AG08396 (cell line): ENCODE results near the gene NMNAT2.
"Not testable (repeated sequence)": the region's sequence is repeated elsewhere in the genome, so short reads cannot be mapped to it uniquely, and the experiment has no call there.

Experiments
- DNase-seq: peaks from one replicate; pipeline ENCODE4 v3.0.0; 2012; ENCODE audit warnings: low spot score, mixed read lengths

The NMNAT2 gene

DNA sequence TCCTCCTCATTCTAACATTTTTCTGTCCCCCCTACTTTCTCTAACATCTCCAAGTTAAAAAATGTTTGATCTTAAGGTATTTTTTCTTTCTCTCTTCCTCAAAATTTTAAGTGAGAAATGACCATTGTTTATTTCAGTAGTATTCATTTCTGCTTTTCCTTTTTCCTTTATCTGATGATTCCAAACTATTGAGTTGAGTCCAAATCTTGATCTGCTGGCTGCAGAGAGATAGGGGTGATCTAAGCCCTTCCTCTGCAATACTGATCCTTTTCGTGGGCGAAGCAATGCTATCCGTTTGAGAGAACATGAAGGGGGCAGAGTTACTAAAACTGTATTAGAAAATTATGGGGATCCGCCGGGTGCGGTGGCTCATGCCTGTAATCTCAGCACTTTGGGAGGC is 516 bp upstream of the NMNAT2 start:
- no peak for DNase-seq

DNA sequence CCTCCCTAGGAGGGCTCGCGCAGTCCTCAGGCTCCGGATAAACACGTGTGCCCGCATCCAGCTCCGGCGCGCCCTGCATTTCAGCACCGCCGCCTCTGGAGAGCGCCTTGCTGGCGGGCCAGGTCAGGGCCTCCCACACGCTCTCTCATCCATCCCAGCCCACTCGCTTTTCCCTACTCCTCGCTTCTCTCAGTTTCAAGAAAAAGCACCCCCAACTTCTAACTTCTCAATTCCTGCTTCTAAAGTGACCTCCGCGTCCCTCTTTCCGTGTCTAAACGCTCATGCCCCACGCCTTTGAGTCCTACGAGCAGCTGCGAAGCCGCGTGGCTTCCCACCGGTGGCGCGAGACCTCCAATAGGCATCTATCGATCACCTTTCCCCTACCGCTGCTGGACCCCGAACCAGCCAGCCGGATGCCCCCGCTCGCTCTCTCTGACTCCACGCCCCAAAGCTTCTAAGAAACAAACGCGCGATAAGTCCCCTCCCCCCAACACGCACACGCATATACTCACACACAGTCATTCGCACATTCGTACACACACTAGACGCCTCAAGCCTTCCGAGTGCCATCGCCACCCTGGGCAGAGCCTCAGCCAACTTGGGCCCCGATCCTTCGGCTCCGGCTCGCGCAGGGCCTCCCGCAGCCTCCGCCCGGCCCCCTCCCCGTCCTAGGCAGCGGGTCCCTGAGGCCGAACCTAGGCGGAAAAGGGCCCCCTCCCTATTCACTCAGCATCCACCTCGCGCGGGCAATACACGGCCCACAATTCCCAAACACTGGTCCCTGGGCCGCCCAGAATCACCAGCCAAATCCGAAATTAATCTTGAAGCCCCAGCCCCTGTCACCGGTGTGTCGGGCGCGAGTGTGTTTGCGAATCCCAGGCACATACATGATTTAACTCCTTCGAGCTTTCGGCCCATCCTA is 1.1 kb downstream of the NMNAT2 start:
- peak; percentile 80 for DNase-seq

DNA sequence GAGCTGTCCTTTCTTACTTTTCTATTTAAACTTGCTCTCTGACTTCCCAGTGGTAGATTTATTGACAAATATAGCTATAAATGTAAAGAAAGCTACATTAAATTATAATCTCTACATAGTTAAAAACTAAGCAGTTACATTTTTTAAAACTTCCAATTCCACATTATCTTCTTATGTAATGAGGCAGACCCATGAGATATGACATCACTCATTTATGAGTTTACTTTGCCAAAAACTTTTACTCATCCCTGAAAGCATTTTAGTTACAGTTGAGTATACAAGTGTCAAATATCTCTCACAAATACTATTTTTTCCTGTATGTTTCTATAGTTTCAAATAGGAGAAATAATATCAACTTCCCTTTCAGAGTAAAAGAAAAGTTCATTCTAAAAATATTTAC is 3.8 kb downstream of the NMNAT2 start:
- DNase-seq = no peak

DNA sequence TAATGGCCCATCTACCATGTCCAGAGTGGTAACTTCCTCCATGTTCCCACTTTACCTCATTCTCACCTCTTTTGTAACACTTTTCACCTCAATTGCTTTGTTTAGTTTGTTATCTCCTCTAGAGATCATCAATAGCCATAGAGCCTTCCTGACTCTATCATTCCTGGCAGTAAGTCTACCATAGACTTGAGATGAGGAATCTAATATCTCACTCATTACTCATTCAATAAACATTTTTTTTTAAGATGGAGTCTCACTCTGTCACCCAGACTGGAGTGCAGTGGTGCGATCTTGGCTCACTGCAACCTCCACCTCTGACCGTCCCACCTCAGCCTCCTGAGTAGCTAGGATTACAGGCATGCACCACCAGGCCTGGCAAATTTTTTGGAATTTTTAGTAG is 7.1 kb downstream of the NMNAT2 start:
- no peak for DNase-seq

DNA sequence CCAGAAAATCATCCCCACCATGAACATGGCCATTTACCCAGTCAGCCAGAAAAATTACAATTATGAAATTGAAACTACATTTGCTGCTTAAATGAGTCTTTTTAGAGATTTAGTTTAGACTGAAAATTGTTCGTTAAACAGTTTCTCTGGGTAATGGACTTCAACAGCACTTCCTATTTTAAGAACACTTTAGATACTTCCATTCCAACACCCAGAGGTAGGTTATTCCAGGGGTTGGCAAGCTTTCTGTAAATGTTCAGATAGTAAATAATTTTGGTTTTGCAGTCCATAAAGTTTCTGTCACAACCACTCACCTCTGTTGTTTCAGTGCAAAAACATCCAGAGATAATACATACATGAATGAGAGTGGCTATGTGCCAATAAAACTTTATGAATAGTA is 10.2 kb downstream of the NMNAT2 start:
- DNase-seq = no peak

DNA sequence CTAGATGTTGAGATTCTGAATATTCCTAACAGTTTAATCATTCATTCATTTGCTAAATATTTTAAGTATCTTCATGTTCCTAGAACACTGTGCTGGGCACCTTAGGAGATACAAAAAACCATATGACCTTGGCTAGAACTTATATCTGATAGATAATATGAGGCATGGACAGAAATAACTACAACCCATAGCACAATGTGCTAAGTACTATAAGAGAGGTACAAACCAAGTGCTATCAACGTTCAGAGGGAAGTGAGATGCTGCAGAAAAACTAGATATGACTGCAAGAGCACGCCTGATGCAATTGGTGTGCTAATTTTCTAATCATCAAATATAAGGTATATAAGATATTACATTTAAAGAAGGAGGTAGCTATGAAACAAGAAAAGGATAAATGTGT is 10.7 kb downstream of the NMNAT2 start:
- DNase-seq = no peak

DNA sequence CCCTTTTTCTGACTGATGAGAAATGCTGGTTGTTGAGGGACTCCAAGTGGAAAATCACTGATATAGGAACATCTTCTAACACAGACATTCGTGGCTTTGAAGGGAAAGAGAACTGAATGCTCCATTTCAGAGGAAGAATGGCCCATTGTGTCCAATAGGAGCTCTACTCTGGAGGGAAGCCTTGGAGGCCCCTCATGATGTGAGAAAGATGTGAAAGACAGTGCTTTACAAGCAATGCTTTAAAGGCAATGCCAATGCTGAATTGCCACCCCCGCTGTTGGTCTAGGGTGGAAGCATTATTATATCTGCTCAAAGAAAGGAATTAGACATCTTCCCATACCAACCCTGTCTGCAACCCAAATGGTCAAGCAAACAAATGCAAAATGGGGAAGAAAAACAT is 13.7 kb downstream of the NMNAT2 start:
- DNase-seq = no peak

DNA sequence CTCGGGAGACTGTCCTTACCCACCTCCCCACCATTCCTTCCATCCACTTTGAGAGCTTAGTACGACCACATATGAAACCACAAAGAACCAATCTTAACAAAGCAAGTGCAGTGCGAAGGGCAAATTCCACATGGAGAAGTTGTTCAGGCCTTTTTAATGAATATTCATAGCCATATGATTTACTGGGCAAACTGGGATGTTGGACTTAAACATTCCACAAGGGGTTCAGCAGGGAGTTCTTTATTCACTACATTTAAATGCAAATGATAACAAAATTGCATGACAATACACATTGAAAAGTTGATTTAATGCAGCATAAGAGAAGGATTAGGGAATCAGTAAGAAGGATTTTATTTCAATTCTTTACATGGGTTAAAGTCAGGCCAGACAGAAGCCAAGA is 14.7 kb downstream of the NMNAT2 start:
- DNase-seq = no peak

DNA sequence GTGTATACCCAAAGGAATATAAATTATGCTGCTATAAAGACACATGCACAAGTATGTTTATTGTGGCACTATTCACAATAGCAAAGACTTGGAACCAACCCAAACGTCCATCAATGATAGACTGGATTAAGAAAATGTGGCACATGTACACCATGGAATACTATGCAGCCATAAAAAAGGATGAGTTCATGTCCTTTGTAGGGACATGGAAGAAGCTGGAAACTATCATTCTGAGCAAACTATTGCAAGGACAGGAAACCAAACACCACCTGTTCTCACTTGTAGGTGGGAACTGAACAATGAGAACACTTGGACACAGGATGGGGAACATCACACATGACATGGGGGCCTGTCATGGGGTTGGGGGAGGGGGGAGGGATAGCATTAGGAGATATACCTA is 16.6 kb downstream of the NMNAT2 start:
- DNase-seq = not testable (repeated sequence)

DNA sequence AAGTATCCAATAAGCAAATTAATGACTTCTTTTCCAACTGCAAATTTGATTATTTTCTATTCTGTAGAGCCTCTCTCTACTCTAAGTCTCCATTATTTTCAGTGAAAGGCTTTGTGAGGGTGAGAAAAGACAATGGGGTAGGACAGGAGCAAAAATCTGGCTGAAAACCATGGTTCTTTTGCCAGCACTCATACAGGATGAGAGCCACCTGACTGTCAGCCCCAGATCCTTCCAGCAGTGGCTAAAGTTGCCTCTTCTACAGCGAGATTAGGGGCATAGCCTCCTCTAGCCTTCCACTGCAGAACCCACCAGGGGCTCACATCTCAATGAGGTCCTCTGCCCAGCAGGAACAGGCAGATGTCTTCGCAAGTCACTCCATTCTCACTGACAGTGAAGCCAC is 23.7 kb downstream of the NMNAT2 start:
- no peak for DNase-seq

DNA sequence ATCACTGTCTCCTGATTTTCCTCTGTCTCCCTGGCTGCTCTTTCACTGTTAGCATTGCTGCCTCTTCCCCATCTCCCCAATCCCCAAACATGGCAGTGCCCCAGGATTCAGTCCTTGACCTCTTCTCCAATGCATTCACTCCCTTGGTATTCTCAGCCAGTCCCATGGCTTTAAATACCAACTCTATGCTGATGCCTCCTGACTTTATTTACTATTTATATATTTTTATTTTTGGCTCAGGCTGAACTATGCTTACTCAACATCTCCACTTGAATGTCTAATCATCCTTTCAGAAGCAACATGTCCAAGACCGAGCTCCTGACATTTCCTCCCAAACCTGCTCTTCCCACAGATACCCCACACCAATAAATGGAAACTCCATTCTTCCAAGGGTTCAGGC is 26.3 kb downstream of the NMNAT2 start:
- DNase-seq = no peak

DNA sequence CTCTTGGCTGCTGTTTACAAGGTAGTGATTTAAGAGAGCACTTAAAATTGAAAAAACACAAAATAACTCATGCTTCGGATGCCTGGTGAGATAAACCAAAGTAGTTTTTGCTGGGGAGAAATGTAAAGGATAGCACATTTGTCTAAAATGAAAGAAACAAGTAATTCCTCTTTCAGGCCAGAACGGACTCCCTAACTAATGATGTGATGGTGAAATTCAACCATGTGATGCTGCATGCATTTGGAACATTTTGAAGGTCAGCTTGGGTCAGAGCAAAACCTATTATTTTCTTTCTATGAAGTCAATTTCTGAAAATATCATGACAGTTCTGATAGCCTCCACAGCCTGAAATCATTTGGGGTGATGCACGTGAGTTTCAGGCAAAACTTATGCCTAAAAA is 27.6 kb downstream of the NMNAT2 start:
- no peak for DNase-seq

DNA sequence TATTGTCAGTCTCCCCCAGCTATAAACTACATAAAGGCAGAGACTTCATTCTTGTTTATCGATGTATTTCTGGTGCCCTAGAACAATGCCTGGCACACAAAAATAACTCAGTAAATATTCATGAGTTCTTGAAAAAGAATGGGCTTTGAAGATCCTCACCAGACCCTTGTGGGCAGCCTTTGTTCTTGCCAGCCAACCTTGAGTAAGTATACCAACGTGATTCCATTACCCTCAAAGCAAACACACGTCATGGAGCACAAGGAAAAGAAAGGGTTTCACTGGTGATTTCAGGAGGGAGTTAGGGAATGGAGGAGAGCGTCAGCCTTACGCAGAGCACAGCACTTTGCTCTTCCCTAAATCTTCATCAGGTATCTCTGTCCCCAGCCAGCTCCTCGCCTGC is 29.4 kb downstream of the NMNAT2 start:
- DNase-seq = no peak

DNA sequence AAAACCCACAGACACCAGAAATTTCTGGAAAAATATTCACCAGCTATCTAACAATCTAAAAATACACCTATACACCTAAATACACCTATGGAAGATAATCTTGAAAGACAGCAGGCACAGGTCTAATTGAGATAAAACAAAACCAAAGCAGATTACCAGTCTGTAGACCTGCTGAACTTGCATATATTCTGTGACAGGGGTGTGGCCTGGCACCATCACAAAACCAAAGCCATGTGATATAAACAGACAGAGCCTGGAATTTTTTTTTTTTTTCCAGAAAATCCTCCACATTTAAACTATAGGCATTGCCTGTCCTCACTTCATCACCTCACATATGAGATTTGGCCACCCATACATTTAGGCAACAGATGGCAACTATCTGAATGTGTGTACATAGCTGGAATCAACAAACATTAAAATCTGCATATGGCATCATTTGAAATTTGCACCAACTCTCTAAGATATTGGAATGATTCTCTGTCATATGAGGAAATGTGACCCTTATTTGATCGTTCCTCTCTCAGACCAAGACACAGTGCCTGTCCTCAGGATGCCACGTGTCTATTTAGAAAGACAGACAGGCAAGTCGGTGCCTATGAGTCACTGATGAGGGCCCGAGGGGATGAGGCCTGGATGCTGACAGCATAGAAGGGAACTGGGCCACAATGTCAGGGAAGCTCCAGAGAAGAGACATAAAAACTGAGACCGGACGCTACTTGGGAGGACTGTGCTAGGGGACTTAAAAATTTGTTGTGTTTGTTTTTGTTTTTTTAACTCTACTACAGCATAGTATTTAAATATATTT is 32.6 kb downstream of the NMNAT2 start:
- DNase-seq = no peak

DNA sequence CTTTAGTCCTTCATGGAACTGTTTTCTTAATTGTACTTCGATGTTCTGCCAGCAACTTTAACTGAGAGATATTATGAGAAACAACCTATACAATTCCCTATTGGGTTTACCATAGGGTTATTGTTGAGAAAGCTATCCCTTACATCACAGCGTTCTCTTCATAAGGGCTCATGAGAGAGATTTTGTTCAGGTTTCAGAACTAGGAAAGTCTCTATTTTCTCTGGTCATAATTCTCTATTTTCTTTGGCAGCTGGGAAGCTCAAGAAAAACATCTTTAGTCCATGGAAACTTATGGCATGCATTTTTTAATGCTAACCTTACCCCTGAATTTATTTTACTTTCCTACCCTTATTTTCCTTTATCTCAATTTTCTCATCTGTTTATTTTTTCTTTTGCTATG is 38.2 kb downstream of the NMNAT2 start:
- no peak for DNase-seq

DNA sequence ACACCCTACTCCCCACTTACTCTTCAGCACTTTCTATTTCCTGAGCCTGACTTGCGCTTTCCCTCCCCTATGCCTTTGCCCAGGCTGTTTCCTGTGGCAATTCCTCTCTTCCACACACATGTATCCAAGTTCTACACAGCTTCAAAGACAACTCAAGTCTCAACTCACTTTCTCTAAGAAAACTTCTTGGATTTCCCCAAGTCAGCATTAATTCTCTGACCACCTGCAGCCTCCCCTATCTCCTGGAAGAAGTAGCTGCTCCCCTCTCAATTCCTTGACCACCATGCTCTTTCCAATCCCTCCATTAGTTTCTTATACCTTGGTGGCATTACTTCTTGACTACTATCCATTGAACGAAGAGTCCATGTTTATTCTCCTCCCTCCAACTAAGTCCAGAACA is 42.8 kb downstream of the NMNAT2 start:
- no peak for DNase-seq

DNA sequence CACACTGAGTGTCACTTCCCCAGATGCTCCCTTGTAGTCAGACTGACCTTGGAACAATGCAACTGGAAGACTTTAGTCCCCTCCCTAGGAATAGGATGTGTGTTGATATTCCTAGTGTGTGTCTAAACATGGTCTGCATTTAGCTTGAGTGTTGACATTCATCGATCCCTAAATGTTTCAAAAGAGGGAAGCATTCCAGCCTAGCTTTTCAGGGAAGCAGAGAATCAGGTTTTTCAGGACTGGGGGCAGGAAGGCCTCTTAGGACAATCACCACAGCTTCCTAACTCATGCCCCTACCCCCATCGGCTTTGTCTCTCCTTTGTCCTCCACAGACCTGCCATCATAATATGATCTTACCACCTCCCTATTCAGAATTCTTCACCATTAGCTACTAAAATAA is 43.4 kb downstream of the NMNAT2 start:
- no peak for DNase-seq

DNA sequence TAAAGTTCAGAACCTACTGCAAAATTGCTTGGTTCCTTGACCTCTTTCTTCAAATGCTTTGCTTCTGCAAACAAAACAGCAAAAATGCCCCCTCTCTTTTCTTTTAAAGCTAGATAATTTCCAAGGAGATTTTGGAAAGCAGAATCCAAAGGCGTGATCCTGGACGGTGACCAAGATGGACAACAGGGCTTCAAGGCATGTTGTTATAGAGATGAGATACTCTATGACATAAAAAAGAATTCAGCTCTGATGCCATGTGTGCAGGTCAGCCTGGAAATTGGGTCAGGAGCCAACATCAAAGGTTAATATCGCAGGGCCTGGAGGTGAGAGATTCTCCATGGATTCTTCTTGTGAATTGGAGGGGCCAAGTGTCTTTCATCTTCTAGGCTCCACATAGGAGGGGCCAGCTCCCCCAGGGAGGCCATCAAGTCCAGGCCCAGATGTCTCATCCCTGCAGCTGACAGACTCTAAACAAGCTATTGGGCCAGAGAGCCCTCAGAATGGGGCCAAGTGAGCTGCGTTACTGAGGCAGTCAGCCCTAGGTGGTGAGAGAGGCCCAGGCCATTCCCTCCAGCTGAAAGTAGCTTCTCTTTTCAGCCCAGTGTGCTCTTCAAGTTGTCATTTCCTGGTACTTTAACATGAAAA is 45.5 kb downstream of the NMNAT2 start:
- DNase-seq = no peak

DNA sequence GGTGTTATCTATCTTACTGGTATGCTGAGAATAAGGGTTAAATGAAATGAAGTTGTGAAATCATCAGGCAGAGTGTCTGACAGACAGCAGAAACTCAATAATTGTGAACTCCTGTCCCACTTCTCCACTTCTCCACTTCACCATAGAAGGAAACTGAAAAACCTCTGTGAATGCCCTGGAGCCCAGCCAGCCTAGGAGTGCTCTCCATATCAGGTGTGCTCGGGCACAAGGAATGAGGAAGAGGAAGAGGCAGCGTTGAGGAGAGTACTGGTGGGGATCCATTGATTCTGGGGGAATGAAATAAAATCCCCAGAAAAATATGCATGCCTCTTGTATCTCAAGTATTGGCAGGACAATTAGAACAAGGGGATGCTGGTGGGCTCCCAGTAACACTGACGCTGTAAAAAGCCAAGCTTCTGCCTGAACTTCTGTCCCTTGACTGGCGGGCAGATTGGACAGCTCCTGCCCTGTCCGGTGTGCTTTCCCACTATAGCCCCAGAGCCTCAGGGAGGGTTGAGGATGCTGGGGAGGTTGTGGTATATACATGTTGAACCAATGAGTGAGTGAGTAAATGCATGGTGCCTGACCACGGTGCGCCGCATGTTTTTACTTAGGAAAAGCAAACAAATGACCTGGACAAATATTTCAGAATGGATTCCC is 47.7 kb downstream of the NMNAT2 start:
- DNase-seq = no peak

DNA sequence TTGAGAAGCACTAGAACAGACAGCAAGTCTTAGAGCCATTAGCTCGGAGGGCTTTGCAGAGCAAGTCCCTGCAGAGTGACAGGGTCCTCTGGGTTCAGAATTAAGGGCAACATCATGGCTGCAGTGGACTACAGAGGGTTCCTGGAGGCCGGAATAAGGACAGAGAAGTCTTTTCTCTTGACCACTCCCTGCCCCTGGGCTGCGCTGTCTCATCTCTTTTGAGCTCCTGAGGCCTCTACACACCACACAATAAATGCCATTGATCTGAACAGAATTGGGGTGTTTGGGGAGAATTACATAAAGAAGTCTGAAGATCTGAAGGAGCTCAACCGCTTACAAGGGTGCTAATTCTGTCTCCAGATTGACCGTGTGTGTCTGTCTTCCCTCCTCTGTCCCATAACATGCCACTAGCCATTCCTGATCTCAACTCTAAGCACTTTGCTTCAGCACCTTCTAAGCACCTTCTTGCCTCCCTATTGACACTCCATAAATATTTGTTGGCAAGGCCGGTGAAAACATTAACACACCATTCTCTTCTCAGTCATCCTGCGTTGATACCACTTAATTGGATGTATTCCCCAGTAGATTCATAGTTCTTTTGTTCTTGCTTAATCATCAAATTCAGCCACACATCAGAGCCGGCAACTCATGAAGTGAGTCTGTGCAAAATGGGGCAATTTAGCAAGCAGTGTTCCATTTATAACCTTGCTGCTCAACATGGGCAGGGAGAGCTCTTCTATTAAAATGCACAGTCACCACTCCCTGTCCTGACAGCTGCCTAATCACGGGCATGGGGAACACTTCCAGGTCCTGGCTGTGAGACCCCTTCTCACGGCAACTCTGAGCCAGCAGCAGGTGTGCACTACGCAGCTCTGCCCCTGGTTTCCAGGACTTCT is 49.7 kb downstream of the NMNAT2 start:
- DNase-seq = no peak

DNA sequence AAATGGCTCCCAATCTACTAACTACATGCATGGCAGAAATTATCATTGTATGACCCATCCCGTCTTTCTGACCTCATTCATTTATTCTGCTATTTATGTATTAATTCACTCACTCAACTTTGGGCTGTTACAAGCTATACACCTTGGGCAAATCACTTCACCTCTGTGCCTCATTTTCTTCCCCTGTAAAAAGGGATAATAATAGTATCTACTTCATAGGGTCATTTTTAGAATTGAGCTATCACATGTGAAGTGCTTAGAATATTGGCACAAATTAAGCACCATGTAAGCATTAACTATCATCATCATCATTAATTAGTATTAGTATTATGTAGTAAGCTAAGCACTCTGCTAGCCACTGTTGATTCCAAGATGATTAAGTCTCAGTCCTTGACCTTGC is 52.1 kb downstream of the NMNAT2 start:
- no peak for DNase-seq
